HG03097 (cell line): ENCODE data around the gene FRMPD4.

ENCODE experiments used
- ATAC-seq: cut with Tn5 transposase; IDR thresholded peaks from one replicate; pipeline ENCODE4 v1.9.1; 2021; ENCODE audit not compliant: unreplicated experiment, low FRiP score

The FRMPD4 gene

GRCh38 chrX:12360383-12360782, 222.1 kb downstream of the FRMPD4 start:
- no peak for ATAC-seq

GRCh38 chrX:12360986-12361598, 222.8 kb downstream of the FRMPD4 start:
- ATAC-seq, result no peak

- no peak for ATAC-seq
These were observed 224.9 kb downstream of the FRMPD4 start for GRCh38 chrX:12363216-12363615.

GRCh38 chrX:12366440-12366839, 228.2 kb downstream of the FRMPD4 start:
- no peak for ATAC-seq

- no peak for ATAC-seq
These were observed 229.0 kb downstream of the FRMPD4 start for GRCh38 chrX:12367254-12367653.

- no peak for ATAC-seq
These were observed 232.3 kb downstream of the FRMPD4 start for GRCh38 chrX:12370497-12370986.

GRCh38 chrX:12372111-12372510, 233.8 kb downstream of the FRMPD4 start:
- no peak for ATAC-seq

- ATAC-seq, result no peak
These were observed 236.0 kb downstream of the FRMPD4 start for GRCh38 chrX:12374286-12374685.

- no peak for ATAC-seq
These were observed 240.0 kb downstream of the FRMPD4 start for GRCh38 chrX:12378253-12378652.

GRCh38 chrX:12378706-12379105, 240.4 kb downstream of the FRMPD4 start:
- ATAC-seq, result no peak

GRCh38 chrX:12379671-12380070, 241.4 kb downstream of the FRMPD4 start:
- ATAC-seq, result no peak

- no peak for ATAC-seq
These were observed 244.9 kb downstream of the FRMPD4 start for GRCh38 chrX:12383196-12383595.

- ATAC-seq, result no peak
These were observed 252.0 kb downstream of the FRMPD4 start for GRCh38 chrX:12390301-12390700.

- ATAC-seq, result no peak
These were observed 258.3 kb downstream of the FRMPD4 start for GRCh38 chrX:12396584-12396983.

- no peak for ATAC-seq
These were observed 261.9 kb downstream of the FRMPD4 start for GRCh38 chrX:12400218-12400617.

GRCh38 chrX:12401252-12401651, 263.0 kb downstream of the FRMPD4 start:
- no peak for ATAC-seq

GRCh38 chrX:12403474-12404082, 265.3 kb downstream of the FRMPD4 start:
- ATAC-seq, result no peak

GRCh38 chrX:12405306-12405705, 267.0 kb downstream of the FRMPD4 start:
- ATAC-seq, result no peak

- ATAC-seq, result no peak
These were observed 272.2 kb downstream of the FRMPD4 start for GRCh38 chrX:12410523-12410922.

GRCh38 chrX:12411831-12412230, 273.6 kb downstream of the FRMPD4 start:
- ATAC-seq, result no peak

GRCh38 chrX:12412561-12412960, 274.3 kb downstream of the FRMPD4 start:
- ATAC-seq, result no peak

- no peak for ATAC-seq
These were observed 281.3 kb downstream of the FRMPD4 start for GRCh38 chrX:12419591-12419990.
